Retinal pigment epithelial cell (primary cell): ENCODE data around the gene MS4A2.

Experiments
- DNase-seq: peaks from one replicate; pipeline ENCODE4 v3.0.0-alpha.2; 2010; ENCODE audit warnings: low read depth
- H3K4me3 ChIP-seq: 2 replicates; pipeline ENCODE4 v1.5.1; 2011; ENCODE audit warnings: mild to moderate bottlenecking, low read length, control low read depth, moderate library complexity
- TF ChIP-seq, protein P1 (sequence below): conservative IDR thresholded peaks from 2 replicates; pipeline ENCODE4 v1.5.1; 2011; ENCODE audit warnings: low read depth, low read length, control low read depth, inconsistent platforms

MS4A2 gene

DNA sequence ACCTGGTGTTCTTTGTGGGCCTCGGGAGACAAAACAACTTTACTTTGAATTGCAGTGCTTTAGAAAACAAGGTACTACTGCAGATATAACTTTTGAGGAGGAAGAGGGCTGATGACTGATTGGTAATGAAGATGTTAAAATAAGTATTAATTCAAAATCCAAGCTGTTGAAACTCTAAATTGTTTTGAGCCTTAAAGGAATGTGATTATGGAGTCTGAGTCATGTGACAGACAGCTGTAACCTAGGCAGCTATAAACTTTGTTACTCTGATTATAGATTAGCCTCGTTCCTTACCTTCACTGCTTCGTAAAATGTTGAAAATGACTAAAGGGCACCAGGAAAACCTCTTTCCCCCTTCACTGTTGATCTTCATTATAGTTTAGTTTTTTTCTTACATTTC is 43.4 kb downstream of the MS4A2 start:
- TF ChIP-seq, protein P1, sequence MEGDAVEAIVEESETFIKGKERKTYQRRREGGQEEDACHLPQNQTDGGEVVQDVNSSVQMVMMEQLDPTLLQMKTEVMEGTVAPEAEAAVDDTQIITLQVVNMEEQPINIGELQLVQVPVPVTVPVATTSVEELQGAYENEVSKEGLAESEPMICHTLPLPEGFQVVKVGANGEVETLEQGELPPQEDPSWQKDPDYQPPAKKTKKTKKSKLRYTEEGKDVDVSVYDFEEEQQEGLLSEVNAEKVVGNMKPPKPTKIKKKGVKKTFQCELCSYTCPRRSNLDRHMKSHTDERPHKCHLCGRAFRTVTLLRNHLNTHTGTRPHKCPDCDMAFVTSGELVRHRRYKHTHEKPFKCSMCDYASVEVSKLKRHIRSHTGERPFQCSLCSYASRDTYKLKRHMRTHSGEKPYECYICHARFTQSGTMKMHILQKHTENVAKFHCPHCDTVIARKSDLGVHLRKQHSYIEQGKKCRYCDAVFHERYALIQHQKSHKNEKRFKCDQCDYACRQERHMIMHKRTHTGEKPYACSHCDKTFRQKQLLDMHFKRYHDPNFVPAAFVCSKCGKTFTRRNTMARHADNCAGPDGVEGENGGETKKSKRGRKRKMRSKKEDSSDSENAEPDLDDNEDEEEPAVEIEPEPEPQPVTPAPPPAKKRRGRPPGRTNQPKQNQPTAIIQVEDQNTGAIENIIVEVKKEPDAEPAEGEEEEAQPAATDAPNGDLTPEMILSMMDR = no peak
- no peak overlapping the region for H3K4me3 ChIP-seq

DNA sequence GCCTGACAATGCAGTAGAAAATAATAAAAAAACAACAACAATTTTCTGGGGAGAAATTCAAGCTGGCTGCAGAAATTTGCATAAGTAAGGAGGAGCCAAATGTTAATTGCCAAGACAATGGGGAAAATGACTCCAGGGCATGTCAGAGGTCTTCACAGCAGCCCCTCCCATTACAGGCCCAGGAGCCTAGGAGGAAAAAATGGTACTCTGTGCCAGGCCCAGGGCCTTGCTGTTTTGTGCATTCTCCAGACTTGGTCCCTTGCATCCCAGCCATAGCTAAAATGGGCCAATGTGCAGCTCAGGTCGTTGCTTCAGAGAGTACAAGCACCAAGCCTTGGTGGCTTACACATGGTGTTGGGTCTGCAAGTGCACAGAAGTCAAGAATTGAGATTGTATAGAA is 45.5 kb downstream of the MS4A2 start:
- TF ChIP-seq, protein P1 = no peak
- no peak for DNase-seq
- H3K4me3 ChIP-seq = no peak overlapping the region

More for the DNA sequence above, 43.4 kb downstream of the MS4A2 start:
- no peak for DNase-seq

DNA sequence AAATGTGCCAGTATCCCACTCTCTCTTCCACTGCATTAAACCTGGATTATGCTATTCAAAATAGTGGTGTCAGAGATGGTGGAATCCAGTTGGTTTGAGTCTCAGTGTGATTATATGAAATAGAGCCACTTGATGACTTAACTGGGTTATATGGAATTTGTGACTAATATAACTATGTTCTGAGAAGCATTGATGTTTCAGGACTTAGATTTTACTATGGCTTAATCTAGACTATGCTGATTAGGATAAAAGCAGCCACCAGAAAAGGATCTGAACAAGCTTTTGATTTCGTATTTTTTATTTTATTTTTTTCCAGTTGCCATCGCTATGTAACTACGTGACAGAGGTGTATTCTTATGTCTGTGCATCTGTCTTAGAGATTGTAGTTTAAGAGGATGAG is 55.3 kb downstream of the MS4A2 start:
- H3K4me3 ChIP-seq = no peak overlapping the region
- no peak for DNase-seq
- TF ChIP-seq, protein P1 = no peak

DNA sequence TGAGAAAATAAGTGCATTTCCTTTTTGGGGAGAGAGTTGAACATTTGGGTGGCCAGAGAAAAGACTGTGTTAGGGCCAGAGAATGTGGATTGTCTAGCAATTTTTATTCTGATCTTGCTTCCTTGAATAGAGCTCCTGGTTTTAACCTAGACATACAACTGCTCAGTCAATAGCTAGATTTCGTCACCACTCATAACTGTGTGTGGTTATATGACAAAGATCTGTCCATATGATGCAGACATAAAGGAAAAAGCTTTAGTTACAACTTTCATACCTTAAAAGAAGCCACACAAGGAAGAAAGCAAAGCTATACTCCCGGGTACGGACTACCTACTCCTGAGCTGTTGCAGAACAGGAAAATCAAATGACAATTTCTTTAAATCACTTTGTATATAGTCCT is 57.2 kb downstream of the MS4A2 start:
- TF ChIP-seq, protein P1 = no peak
- DNase-seq = no peak
- no peak overlapping the region for H3K4me3 ChIP-seq
